ENCODE data around the gene PRPF39.
"Not testable (repeated sequence)": the region's sequence is repeated elsewhere in the genome, so short reads cannot be mapped to it uniquely, and the experiment has no call there.

PRPF39 gene

DNA sequence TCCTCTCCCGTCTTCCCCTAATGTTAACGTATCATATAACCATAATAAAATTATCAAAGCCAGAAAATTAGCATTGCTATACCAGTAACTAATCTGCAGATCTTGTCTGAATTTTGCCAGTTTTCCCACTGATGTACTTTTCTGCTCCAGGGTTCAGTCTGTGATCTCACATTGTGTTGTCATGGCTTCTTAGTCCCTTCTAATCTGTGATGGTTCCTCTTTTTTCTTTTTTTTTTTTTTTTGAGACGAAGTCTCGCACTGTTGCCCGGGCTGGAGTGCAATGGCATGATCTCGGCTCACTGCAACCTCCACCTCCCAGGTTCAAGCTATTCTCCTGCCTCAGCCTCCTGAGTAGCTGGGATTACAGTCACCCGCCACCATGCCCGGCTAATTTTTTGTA, 58.2 kb downstream of the PRPF39 start:
- DNase-seq = not testable (repeated sequence)

DNA sequence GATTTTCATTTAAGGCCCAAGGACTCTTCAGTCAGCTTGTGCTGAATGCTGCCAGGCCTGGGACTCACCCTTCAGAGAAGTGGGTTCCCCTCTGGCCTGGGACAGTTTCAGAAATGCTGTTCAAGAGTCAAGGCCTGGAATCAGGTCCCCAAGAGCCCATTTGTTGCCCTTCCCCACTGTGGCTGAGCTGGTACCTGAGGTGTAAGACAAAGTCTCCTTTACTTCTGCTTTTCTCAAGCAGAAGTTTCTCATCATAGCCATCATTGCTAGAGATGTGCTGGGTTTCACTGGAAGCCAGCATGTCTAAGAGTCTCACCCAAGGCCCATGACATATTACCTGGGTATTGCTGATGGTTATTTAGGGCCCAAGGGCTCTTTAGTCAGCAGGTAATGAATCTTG, 60.7 kb downstream of the PRPF39 start:
- no peak for DNase-seq

DNA sequence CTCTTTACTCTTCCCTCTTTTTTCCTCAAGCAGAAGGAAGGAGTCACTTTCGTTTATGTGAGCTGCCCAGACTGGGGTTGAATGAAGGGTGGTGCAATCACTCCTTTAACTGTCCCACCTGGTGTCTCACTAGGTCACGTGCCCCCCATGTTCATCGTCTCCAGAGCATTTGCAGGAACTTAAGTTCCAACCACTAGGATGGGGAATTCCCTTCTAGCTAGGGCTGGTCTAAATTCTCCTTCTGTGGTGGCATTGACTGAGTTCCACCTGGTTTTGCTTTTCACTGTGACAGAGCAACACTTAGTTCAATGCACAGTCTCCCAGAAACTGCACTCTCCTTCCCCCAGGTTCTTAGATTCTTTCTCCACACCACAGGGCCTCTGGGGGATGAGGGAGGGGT, 61.3 kb downstream of the PRPF39 start:
- no peak for DNase-seq

DNA sequence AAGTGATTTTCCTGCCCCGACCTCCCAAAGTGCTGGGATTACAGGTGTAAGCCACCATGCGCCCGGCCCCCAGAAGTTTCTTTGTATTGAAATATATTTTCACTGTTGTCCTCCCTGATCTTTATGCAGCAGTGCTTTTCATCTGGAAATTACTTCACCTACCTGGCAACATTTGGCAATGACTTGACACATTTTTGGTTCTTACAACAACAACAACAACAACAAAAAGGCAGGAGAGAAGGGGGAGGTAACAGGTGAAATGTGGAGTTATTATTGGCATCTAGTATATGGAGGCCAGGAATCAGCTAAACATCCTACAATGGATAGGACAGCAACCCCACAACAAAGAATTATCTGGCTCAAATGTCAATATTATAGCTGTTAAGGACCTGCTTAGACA, 65.7 kb downstream of the PRPF39 start:
- DNase-seq = no peak

DNA sequence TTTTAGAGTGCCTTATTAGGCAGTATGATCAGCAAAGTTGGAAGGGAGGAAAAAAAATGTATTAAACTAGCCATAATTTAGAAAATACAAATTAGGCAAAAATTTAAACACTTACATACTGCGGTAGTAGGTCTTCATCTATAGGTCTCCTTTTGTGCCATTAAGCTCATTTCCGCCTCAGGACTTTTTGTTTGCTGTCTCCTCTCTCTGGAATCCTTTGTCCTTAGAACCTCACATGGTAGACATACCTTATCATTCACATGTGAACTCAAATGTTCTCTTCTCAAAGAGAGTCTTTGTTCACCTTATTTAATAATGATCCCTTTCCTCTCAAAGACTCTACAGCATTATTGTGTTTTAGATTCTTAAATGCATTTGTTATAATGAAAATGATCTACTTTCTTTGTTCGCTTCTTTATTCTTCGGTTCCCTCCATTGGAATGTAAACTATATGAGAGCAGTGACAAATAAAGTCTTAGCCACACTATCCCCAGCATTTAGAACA, 66.5 kb downstream of the PRPF39 start:
- DNase-seq = no peak

DNA sequence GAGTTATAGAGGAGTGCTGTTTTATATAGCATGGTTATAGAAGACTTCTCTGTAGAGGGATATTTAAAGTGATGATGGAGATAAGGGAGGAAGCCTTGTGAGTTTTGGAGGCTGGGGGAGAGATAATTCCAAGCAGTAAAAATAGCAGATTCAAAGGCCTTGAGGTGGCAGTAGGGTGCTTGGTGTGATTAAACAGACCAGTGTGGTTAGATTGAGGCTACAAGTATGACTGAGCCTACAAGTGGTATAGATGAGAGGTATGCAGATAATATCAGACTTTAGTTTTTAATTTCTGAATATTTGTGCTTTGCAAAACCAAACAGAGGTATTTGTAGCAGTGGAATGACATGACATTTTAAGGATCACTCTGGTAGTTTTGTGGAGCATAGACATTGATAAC, 72.2 kb downstream of the PRPF39 start:
- DNase-seq = no peak
